Activated T-cell treated with anti-CD3 and anti-CD28 coated beads, Interleukin-2, amount 50 U/mL, for 72 hours (primary cell): ENCODE measurements around the gene SLC31A2. TPM values are rescaled to one million over a fixed set of nuclear protein-coding genes. Genes with fewer than 3 reads are reported as not detected.

Experiments
- ATAC-seq, 2 donors: fragments of 150-1000 bp; cut with Tn5 transposase; replicated peaks in 1 of 2; 2 replicates each; pipeline ENCODE4 v1.10.0; 2021; ENCODE audit warnings: moderate library complexity in 2 of 2, mild to moderate bottlenecking in 1 of 2
- DNase-seq, 2 donors: peaks; one replicate each; pipeline ENCODE4 v3.0.0; 2021 to 2022; ENCODE audit warnings: mixed read lengths in 1 of 2
- H3K27ac Mint-ChIP-seq: one replicate; pipeline ENCODE4 v1.8.0; 2022; ENCODE audit warnings: mild to moderate bottlenecking, moderate library complexity, mixed read lengths
- H3K27me3 Mint-ChIP-seq: one replicate; pipeline ENCODE4 v1.8.0; 2022; ENCODE audit warnings: low read depth, mixed read lengths
- H3K36me3 Mint-ChIP-seq, 2 donors: one replicate each; pipeline ENCODE4 v1.8.0; 2022; ENCODE audit warnings: mixed read lengths in 2 of 2, mild to moderate bottlenecking in 1 of 2; ENCODE audit not compliant: insufficient read depth in 2 of 2
- H3K4me1 Mint-ChIP-seq: one replicate; pipeline ENCODE4 v1.8.0; 2022; ENCODE audit warnings: low read depth, mixed read lengths
- H3K4me3 Mint-ChIP-seq, 2 donors: one replicate each; pipeline ENCODE4 v1.8.0; 2022; ENCODE audit warnings: mild to moderate bottlenecking in 2 of 2, mixed read lengths in 2 of 2, moderate library complexity in 2 of 2
- H3K9me3 Mint-ChIP-seq, 2 donors: one replicate each; pipeline ENCODE4 v1.8.0; 2022; ENCODE audit warnings: mixed read lengths in 2 of 2
- total RNA-seq, 2 donors: library from RNA; stranded (reverse); gene quantifications; one replicate each; pipeline ENCODE4 v1.2.3, GENCODE V29; 2022

SLC31A2 gene
- total RNA-seq, 2 donors from 2014 or later: 3.9 to 4.2 TPM

DNA sequence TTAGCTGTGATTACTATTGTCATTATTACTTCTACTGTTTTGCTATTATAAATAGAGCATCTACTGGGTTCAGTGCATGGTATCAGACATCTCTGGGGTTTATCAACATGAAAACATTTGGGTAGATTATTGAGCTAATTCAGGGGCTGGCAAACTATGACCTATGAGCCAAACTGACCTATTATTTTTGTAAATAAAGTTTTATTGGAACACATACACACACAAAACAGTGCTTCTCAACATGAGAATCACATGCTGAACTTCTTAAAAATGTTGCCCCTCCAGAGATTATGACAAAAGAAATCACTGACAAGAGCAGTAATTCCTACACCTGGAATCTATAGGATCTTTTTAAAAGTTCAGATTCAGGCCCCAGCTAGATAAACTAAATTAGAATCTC lies 30.4 kb downstream of the SLC31A2 start:
- H3K4me1 Mint-ChIP-seq: no peaks in the 10 kb centered on the region
- no peak overlapping the region for H3K4me3 Mint-ChIP-seq
- H3K27me3 Mint-ChIP-seq: no peaks in the 10 kb centered on the region
- ATAC-seq: no peak
- no peaks in the 10 kb centered on the region for H3K9me3 Mint-ChIP-seq
- DNase-seq: no peak
- peaks cover 22 to 41% of the 10 kb centered on the region in 2 donors for H3K36me3 Mint-ChIP-seq
- H3K27ac Mint-ChIP-seq: peak overlapping the region; percentile 83

DNA sequence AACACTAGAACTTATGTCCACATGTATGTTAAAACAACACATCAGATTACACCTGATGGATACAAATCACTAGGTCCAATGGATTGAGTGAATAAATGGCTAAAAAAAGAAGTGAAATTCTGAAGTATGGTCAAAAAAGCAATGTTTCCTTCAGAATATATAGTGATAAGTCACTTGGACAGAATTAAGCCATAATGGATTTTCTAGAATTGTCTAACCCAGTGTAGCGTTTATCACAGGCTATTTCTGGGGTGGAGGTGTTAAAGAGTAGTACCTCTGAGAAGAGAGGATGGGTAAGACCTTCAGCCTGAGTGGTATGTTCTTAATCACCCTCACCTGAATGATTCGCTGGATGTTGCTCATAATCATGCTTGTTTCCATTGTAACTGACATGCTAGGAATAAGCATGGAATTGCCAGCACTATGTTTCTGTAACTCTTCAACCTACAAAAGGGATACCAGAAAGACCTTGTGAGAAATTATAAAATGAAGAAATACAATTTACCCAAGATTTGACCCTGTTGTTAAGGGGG lies 33.2 kb downstream of the SLC31A2 start:
- ATAC-seq (no peak), DNase-seq (no peak)
- Mint-ChIP-seq H3K27ac (no peak overlapping the region), H3K9me3 (no peaks in the 10 kb centered on the region), H3K36me3 (peaks cover 12 to 27% of the 10 kb centered on the region in 2 donors), H3K4me3 (no peak overlapping the region), H3K27me3 (no peaks in the 10 kb centered on the region), H3K4me1 (no peaks in the 10 kb centered on the region)

DNA sequence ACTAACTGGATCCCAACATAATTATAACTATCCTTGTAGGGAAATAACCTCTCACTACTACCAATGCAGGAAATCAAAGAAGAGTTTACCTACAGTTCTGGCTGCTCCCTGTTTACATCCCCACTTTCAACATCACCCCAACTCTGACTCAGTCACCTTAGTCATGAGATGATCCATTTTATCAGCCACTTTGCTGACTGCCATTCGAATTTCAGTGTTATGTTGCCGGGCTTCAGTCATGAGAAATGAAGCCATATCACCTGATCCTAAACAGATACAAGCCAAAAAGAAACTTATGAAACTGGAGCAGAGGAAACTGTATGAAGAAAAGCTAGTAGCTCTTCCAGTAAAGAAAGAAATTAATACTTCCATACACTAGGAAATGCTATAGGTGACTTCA lies 33.7 kb downstream of the SLC31A2 start:
- DNase-seq (no peak), ATAC-seq (peak in 1 of 2 donors; percentile 42)
- no peak overlapping the region for H3K4me3 Mint-ChIP-seq
- H3K9me3 Mint-ChIP-seq: no peaks in the 10 kb centered on the region
- no peaks in the 10 kb centered on the region for H3K27me3 Mint-ChIP-seq
- H3K4me1 Mint-ChIP-seq: no peaks in the 10 kb centered on the region
- no peak overlapping the region for H3K27ac Mint-ChIP-seq
- H3K36me3 Mint-ChIP-seq: peaks cover 12 to 24% of the 10 kb centered on the region in 2 donors

DNA sequence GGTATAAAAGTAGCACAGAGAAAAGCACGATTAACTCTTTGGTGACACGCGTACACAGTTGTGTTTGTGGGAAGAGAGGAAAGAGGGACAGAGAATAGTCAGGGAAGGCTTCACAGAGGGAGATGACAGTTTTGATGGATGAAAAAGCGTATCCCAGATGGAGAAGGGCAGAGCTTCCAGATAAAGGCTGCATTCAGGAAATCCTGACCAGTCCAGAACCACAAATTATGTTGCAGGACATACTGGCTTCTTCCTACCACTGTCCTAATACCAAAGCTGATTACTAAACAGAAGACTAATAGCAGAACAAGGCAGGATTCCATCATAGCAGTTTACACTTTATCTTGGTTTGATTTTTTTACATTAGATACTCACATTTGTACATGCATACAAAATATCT lies 34.5 kb downstream of the SLC31A2 start:
- Mint-ChIP-seq H3K27me3 (no peaks in the 10 kb centered on the region), H3K4me3 (no peak overlapping the region), H3K36me3 (peaks cover 12 to 23% of the 10 kb centered on the region in 2 donors), H3K4me1 (no peaks in the 10 kb centered on the region), H3K27ac (no peak overlapping the region), H3K9me3 (no peaks in the 10 kb centered on the region)
- ATAC-seq (no peak), DNase-seq (no peak)

DNA sequence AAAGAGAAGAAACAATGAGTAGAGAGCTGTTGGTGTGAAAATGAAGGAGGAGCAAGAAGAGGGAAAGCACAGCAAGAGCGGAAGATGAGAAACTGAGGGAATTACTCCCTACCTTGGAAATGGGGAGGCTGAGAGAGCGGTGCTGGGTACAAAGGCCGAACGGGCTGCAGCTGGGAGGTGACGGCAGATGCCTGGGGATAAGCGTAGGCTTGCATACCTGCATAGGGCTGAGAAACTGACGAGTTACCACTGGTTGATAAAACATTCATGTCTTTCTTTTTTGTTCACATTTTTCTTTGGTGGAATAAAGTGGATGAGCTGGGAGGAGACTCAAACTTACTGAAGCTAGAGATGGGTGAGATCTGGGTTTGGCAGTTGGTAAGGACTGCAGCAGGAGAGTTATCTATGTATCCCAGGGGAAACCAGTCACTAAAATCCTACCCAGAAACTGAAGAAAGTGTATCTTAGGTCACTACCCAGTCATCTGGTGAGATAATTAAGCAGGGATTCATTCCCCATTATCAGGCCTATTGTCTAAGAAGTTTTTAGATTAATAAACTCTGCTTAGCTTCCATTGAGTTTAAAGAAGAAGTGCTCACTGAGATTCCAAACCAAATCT lies 35.4 kb downstream of the SLC31A2 start:
- Mint-ChIP-seq H3K4me3 (no peak overlapping the region), H3K27ac (no peak overlapping the region), H3K9me3 (no peaks in the 10 kb centered on the region), H3K36me3 (peaks cover 12 to 26% of the 10 kb centered on the region in 2 donors), H3K27me3 (no peaks in the 10 kb centered on the region), H3K4me1 (no peaks in the 10 kb centered on the region)
- ATAC-seq (no peak), DNase-seq (no peak)

DNA sequence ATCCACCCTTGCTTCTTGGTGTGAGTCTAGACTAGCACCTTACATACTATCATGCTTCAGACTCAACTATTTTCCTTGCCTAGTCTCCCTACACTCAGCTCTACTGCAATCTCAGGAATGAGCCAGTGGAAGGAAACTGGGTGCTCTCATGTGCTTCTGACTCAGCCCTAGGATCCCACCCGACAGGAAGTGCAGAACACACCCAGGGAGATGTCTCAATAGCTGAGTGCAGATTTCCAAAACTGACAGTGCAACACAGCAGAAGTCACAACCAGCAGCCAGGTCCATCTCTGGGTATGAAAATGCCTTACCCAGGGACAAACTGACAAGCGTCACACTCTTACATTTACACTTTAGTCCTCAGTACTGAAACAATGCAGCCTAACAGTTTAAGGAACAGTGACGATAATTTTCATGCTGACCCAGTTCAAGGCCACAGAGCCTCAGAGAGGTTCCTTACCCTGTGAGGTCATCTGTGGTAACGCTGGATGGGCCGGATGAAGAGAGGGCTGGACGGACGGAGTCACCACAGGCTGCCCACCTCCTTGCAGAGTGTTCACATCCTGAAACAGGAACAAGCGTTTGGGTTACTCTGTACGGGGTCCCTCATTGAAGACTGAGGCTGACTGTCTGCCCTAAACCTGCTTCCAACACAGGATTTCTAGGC lies 37.3 kb downstream of the SLC31A2 start:
- ATAC-seq (no peak), DNase-seq (no peak)
- Mint-ChIP-seq H3K36me3 (peaks cover 4 to 20% of the 10 kb centered on the region in 2 donors), H3K9me3 (no peaks in the 10 kb centered on the region), H3K27ac (peak overlapping the region; percentile 19), H3K4me3 (no peak overlapping the region), H3K27me3 (no peaks in the 10 kb centered on the region), H3K4me1 (no peaks in the 10 kb centered on the region)

DNA sequence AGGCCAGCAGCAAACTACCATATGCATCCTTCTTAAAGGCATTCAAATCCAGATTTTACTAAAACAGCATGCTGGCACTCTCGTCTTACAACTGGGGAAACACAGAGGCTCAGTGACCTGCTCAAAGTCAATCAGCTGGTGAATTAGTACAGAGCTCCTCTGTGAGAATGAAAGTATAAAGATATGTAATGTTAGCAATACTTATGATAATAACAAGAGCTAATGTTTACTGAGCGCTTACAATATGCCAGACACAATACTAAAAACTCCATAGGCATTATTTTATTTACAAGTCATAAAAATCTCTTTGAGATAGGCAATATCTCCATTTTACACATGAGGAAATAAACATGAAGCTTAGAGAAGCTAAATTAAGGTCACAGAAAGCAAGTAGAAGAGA lies 41.6 kb downstream of the SLC31A2 start:
- Mint-ChIP-seq H3K4me1 (no peaks in the 10 kb centered on the region), H3K36me3 (peaks cover 4 to 13% of the 10 kb centered on the region in 2 donors)
- ATAC-seq: no peak

DNA sequence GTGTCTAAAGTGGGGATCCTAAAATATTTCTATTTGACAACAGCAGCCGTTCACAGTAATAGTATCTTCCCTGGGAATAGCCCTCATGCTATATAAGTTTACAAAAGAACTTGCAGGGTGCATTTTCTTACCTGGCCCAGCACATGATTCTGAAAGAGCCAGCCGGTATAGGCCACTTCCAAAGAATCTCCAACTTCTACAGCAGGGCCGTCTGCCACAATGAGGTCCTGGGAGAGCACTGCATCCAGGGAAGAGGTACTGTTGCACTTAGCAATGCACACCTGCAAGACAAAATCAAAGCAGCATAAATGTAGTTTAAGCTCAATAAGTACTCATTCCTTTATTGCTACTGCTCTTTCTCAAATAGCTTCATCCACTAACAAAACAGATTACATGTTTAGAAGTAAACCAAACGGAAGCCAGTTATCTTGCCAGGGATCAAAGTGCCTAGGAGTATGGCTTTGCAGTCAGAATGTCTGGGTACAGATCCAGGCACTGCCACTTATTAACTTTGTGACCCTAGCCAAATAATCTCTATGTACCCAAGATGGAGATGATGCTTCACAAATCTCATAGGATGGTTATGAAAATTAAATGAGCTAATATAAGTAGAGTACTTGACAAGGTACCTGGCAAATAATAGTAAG lies 49.0 kb downstream of the SLC31A2 start:
- no peaks in the 10 kb centered on the region for H3K9me3 Mint-ChIP-seq
- DNase-seq: no peak
- no peak overlapping the region for H3K4me3 Mint-ChIP-seq
- no peaks in the 10 kb centered on the region for H3K27me3 Mint-ChIP-seq
- peaks cover 7% of the 10 kb centered on the region for H3K4me1 Mint-ChIP-seq
- no peak for ATAC-seq
- peaks cover 6 to 20% of the 10 kb centered on the region in 2 donors for H3K36me3 Mint-ChIP-seq
- peak overlapping the region; percentile 13 for H3K27ac Mint-ChIP-seq

More for the DNA sequence above, 41.6 kb downstream of the SLC31A2 start:
- Mint-ChIP-seq H3K27me3 (no peaks in the 10 kb centered on the region), H3K4me3 (no peak overlapping the region), H3K27ac (no peak overlapping the region), H3K9me3 (no peaks in the 10 kb centered on the region)
- no peak for DNase-seq

DNA sequence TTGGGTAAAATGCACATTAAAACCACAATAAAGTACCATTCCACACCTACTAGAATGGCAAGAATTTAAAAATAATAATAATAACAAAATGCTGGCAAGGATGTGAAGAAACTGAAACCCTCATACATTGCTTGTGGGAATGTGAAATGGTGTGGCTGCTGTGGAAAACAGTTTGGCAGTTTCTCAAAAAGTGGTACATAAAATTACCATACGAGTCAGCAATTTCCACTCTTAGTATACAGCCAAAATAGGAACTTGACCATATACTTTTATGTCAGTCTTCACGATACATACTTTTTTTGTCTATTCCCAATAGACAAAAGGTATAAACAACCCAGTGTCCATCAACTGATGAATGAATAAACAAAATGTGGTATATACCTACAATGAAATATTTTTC lies 54.6 kb downstream of the SLC31A2 start:
- DNase-seq (no peak), ATAC-seq (no peak)
- no peaks in the 10 kb centered on the region for H3K4me1 Mint-ChIP-seq
- peaks cover 6 to 20% of the 10 kb centered on the region in 2 donors for H3K36me3 Mint-ChIP-seq
- no peaks in the 10 kb centered on the region for H3K9me3 Mint-ChIP-seq
- H3K4me3 Mint-ChIP-seq: no peak overlapping the region
- no peaks in the 10 kb centered on the region for H3K27me3 Mint-ChIP-seq
- no peak overlapping the region for H3K27ac Mint-ChIP-seq

DNA sequence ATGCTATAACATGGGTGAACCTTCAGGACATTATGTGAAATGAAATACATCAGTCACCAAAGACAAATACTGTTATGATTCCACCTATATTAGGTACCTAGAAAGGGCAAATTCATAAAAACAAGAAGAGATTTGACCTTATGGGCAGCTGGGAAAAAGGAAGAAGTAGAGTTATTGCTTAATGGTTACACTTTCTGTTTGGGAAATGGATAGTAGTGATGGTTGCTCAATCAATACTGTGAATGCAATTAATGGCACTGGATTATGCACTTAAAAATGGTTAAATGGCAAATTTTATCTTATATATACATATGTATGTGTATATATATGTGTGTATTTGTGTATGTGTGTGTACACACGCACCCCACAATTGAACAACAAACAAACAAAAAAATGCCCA lies 55.1 kb downstream of the SLC31A2 start:
- no peaks in the 10 kb centered on the region for H3K9me3 Mint-ChIP-seq
- DNase-seq: no peak
- H3K4me3 Mint-ChIP-seq: no peak overlapping the region
- H3K27ac Mint-ChIP-seq: no peak overlapping the region
- peaks cover 6 to 20% of the 10 kb centered on the region in 2 donors for H3K36me3 Mint-ChIP-seq
- ATAC-seq: no peak
- H3K27me3 Mint-ChIP-seq: no peaks in the 10 kb centered on the region
- H3K4me1 Mint-ChIP-seq: no peaks in the 10 kb centered on the region

DNA sequence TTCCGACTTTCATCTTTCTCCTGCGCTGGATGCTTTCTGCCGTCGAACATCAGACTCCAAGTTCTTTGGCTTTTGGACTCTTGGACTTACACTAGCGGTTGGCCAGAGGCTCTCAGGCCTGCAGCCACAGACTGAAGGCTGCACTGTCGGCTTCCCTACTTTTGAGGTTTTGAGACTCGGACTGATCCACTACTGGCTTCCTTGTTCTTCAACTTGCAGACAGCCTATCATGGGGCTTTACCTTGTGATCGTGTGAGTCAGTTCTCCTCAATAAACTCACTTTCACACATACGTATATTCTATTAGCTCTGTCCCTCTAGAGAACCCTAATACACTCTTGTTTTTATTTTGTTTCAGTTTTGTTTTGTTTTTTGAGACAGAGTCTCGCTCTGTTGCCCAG lies 60.0 kb downstream of the SLC31A2 start:
- Mint-ChIP-seq H3K36me3 (peaks cover 7 to 15% of the 10 kb centered on the region in 2 donors), H3K27me3 (no peaks in the 10 kb centered on the region), H3K4me3 (no peak overlapping the region), H3K4me1 (peaks cover 7% of the 10 kb centered on the region), H3K27ac (no peak overlapping the region), H3K9me3 (no peaks in the 10 kb centered on the region)
- no peak for DNase-seq
- no peak for ATAC-seq
